HG03571 (cell line): ENCODE measurements around the gene RHOT2.

Source experiments
- ATAC-seq: cut with Tn5 transposase; IDR thresholded peaks from one replicate; pipeline ENCODE4 v1.9.1; 2021; ENCODE audit not compliant: unreplicated experiment

The RHOT2 gene

DNA sequence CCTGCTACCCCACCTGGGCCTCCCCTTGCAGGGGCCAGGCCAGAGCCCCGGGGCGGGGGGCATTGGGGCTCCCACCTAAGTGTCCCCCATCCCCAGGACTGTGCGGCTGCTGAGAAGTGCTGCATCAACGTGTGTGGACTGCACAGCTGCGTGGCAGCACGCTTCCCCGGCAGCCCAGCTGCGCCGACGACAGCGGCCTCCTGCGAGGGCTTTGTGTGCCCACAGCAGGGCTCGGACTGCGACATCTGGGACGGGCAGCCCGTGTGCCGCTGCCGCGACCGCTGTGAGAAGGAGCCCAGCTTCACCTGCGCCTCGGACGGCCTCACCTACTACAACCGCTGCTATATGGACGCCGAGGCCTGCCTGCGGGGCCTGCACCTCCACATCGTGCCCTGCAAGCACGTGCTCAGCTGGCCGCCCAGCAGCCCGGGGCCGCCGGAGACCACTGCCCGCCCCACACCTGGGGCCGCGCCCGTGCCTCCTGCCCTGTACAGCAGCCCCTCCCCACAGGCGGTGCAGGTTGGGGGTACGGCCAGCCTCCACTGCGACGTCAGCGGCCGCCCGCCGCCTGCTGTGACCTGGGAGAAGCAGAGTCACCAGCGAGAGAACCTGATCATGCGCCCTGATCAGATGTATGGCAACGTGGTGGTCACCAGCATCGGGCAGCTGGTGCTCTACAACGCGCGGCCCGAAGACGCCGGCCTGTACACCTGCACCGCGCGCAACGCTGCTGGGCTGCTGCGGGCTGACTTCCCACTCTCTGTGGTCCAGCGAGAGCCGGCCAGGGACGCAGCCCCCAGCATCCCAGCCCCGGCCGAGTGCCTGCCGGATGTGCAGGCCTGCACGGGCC is 35.2 kb upstream of the RHOT2 start:
- ATAC-seq = no peak

DNA sequence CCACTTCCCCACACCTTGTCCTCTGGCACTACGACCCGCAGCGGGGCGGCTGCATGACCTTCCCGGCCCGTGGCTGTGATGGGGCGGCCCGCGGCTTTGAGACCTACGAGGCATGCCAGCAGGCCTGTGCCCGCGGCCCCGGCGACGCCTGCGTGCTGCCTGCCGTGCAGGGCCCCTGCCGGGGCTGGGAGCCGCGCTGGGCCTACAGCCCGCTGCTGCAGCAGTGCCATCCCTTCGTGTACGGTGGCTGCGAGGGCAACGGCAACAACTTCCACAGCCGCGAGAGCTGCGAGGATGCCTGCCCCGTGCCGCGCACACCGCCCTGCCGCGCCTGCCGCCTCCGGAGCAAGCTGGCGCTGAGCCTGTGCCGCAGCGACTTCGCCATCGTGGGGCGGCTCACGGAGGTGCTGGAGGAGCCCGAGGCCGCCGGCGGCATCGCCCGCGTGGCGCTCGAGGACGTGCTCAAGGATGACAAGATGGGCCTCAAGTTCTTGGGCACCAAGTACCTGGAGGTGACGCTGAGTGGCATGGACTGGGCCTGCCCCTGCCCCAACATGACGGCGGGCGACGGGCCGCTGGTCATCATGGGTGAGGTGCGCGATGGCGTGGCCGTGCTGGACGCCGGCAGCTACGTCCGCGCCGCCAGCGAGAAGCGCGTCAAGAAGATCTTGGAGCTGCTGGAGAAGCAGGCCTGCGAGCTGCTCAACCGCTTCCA is 34.4 kb upstream of the RHOT2 start:
- ATAC-seq = no peak

DNA sequence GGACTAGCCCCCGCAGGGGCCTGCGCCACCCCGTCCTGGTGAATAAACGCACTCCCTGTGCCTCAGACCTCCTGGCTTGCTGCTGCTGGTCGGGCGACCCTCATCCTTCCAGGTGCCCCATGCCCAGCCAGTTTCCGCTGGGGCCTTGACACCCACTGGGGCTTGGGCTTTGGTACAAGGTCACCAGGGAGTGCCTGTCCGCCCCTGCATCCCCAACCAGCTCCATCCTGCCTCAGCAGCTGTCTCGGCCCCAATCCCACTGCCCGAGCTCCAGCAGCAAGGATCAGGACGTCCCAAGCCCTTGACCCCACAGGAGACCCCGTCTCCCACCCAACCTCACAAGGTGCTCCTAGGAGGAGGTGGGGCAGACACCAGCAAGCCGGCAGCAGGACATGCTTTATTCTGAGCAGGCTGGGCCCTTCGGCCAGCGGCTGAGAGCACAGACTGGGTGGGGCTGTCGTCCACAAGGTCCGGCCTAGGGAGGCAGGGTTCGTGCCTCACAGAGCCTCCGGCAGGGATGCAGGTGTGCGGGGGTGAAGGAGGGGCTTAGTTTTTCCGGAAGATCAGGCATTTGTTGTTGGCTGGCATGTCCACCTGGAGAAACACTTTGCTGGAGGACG is 33.8 kb upstream of the RHOT2 start:
- ATAC-seq = no peak

DNA sequence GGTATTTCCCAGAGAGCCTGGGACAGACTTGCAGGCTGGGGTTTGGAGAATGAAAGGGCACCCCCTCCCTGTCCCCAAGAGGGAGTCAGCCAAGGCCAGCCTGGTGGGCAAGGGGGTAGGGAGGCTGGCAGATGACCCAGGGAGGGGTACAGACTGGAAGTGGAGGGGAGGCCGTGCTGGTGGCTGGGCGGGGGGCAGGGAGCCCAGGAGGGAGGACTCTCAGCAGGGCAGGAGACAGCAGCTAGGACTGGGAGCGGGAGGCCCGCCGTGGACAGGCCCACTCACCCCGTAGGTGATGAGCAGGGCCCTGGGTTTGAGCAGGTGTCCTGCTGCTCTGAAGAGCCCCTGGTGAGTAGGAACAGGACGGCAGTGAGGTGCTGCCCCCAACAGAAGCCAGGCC is 32.9 kb upstream of the RHOT2 start:
- ATAC-seq = no peak

DNA sequence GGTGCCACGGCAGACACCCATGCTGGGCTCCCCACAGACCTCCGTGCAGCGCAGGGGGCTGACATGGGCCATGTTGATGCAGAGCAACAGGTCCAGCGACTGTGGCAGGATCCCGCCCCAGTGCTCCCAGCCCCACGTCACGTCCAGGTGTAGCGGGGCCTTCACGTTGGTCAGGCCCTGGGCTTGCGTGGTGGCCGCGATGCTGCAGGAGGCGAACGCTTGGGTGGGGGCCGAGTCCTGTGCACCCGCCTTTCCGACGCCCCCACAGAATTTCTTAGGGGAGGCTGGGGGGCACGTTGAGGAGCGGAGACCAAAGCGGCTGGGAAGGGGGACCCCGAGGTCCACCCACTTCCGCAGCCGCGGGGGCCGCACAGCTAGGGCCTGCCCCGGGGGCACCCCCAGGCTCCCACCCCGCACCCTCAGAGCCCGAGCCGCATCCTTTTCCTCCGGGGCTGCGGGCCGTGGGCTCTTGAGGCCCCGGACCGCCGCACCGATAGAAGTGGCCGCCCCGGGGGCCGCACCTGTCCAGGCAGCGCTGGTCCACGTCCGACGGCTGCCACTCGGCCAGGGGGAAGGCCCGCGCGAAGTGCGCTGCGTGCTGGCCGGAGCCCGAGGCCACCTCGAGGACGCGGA is 32.2 kb upstream of the RHOT2 start:
- no peak for ATAC-seq

DNA sequence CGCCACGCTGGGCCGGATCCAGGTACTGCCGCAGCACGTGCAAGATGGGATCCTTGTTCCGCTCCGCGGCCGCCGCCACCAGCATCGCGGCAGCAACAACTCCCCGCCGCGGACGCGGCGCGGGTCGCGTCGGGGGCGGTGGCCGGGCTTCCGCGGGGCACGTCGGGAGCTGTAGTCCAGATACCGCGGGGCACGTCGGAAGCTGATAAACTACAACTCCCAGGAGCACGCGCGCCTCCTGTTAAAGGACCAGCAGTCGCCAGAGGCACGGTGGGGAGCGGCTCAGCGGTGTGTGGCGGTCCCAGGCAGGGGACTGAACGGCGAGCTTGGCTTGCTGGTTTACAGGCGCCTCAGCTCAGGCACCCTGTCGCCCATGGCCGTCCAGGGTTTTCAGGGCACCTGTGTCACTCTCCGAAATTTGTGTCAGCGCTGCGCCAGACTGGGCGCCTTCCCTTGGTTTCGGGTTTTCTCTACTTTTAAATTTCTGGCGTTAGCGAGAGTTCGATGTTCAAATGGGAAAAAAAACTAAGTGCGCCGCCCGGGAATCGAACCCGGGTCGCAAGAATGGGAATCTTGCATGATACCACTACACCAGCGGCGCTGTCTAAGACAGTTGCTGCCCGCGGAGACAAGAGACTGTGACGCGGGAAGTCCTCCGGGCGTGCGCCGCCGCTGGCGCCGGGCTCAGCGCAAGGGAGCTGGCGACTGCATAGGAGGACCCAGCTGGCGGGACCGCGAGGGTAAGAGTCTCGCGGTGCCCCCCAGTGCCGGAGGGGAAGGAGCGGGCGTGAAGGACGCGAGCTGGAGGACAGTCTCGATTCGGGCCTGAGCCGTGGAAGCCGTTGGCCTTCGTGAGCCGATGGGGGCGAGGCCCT is 31.5 kb upstream of the RHOT2 start, which contains the start of gene METTL26:
Gene METTL26 (minus strand): TSS at position 100 of the 875 bp plus-strand sequence. CDS start 15 bp downstream, at position 85.
- peak; percentile 54 for ATAC-seq

DNA sequence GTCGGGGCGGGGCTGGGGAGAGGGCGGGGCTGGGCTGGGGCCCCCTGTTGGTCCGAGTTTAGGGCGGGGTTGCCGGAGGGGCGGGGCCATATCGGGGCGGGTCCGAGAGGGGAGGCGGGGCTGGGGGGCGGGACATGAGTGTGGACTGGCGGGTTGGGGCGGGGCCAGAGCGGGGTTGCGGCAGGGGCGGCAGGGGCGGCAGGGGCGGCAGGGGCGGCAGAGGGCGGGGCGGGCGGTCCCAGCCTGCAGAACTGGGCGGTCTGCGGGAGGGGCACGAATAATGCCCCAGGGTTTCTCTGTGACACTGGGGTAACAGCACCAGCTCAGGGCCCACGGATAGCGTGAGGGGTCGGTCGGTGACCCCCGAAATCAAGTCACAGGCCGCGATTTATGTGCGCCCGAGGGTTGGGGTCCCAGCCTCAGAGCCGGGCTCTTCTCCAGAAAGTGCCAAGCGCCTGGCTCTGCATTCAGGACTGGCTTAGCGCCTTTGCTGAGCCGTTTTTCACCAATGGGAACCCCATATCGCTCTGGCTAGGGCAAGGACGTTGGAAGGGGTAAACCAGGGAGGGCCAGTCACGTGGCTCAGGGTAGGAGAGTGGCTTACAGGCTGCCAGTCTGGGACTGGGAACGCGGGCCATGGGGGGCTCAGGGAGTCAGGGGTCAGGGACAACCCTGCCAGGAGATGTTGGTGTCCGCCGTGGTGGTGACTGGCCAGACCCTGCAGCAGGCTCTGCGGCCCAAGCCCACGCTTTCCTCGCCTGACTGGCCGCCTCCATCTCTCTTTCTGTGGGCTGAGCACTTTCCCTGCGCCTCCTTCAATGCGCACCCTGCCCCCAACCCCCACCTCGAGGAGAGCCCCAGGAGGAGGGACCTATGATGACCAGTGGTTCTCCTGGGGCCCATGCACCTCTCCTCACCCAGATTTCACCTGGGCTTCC is 30.6 kb upstream of the RHOT2 start:
- ATAC-seq = no peak

DNA sequence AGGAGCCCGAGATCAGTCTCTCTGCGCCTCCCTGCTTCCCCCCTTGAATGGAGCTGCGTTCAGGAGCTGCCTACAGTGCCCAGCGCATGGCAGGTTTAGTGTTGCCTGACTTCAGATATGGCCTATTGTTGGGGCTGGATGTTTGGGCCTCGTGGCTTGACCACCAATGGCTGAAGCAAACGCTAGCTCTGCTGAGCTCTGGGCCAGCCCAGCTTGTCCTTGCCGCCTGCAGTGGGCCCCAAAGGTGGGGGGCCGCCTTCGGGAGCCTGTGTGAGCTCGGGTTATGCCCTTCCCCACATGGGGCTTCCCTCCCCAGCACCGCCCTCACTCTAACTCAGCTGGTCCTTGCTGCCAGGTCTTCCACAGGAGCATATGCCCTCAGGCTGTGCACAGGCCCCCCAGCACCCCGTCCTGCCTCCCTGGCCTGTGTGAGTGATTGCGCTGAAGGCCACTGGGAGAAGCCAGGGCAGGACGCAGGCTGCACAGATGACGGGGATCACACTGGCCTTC is 29.8 kb upstream of the RHOT2 start:
- ATAC-seq = no peak

DNA sequence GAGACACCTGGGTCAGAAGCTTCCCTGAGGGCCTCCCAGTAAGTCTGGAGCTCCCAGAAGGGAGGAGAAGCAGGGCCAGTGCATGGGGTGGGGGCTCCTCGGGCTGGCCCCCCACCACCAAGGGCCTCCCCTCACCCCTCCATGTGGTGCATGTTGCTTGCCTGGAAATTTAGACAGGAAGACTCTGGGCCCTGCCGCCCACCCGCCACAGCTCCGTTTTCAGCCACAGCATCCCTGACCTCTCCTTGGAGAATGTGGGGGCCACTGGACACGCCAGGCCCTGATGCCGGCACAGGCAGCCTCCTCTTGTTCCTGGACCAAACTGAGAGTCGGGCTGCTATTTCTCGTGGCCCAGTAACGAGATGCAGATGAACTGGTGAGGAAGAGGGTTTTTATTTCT is 29.1 kb upstream of the RHOT2 start:
- no peak for ATAC-seq

DNA sequence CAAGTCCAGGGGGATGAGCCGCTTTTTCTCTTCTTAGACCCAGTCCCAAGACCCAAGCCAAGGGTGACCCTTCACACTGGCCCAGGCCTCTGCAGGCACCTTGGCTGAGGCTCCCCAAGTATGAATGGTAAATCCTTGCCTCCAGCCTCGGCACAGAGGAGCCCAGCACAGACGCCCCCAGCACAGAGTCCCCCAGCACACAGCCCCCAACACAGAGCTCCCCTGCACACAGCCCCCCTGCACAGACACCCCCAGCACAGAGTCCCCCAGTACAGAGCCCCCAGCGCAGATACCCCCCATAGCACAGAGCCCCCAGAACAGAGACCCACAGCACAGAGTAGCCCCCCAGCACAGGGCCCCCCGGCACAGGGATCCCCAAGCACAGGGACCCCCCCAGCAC is 27.3 kb upstream of the RHOT2 start:
- ATAC-seq = no peak

DNA sequence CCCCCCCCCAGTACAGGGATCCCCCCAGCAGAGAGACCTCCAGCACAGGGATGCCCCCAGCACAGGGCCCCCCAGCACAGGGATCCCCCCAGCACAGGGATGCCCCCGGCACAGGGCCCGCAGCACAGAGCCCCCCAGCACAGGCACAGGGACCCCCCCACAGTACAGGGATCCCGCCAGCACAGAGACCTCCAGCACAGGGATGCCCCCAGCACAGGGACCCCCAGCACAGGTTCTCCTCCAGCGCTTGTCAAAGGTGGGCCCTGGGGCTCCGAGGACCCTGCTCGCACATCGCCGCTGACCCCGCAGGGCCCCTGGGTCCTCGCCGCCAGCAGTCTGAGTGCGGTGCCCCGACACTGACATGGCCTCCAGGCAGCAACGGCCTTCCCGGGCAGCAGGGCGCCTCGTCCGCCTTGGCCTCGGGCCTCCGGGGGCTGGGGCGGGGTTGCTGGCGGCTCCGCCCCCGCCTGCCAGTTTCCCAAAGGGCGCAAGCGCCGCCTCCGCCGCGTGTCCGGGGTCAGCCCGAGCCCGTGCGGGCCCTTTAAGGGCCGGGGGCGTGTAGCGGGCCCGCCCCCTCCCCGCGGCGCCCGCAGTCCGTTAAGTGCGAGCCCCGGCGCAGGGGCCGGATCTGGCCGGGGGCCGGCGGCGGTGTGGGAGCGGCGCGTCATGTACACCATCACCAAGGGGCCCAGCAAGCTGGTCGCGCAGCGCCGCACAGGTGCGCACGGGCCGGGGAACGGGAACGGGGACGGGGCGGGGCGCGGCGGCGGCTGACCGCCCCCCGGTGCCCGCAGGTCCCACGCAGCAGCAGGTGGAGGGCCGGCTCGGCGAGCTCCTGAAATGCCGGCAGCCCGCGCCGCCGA is 26.4 kb upstream of the RHOT2 start, which contains the start of gene MCRIP2:
Gene MCRIP2 (plus strand): TSS at position 503 of the 863 bp plus-strand sequence. CDS start 164 bp downstream, at position 667.
- peak; percentile 41 for ATAC-seq

DNA sequence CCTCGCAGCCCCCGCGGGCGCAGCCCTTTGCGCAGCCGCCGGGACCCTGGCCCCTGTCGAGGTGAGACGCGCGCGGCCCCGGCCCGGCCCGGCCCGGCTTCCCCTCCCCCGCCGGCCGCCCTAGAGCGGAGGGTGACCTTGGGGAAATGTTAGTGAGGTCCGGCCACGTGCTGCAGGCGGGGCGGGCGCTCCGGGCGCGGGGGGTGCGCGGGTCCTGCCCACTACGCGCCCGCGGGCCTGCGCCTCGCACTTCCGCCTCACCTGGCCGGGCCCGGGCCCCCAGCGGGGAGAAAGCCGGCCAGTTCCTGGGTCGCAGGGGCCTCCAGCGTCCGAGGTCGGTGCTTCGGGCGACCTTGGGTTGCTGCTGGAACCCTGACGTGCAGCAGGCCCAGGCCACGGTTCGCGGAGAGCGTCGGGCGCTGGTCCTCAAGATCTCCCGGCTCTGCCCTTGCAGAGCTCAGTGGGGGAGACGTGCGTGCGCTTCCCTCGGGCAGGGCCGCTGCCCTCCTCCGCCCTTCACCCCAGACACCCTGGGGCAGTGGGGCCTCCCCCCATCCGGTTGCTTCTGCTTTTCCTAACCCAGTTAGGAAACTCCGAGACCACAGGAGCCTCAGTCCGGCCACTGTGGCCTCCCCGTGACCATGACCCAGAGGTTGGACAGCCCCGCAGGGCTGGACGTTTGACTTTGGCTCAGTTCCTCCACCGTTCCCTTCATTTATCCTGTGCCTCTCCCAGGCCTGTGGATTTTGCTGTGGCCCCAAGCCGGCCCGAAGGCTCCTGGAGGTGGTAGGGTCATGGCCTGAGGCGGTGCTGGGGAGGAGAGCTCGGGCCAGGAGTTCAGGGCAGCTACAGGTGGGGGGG is 25.5 kb upstream of the RHOT2 start:
- peak; percentile 36 for ATAC-seq

DNA sequence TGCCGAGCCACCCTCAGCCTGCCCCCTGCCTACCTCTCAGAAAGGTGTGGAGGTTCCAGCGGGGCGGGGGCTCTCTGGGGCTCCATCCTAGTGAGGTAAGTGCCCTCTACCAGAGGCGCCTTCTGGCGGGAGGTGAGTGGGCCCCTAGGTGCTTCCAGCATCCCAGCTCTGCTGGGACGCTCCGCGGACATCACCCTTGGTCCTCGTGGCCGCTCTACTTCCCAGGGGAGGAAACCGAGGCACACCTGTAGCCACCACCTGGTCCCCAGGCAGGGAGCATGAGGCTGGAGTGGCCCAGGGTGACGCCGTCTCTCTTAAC is 24.9 kb upstream of the RHOT2 start:
- ATAC-seq = no peak

DNA sequence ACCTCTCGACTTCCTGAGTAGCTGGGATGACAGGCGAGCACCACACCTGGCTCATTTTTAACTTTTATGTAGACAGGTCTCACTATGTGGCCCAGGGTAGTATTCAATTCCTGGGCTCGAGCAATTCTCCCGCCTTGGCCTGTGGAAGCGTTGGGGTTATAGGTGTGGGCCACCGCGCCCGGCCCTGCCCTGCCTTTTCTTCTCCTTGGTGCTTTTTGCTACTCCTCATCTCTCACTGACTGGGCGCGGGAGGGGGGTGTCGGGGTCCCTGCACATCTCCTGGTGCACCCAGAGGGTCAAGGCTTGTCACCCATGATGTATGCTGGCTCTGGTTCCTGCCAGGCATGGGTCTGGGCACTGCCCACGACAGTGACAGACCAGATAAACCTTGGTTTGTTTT is 23.4 kb upstream of the RHOT2 start:
- ATAC-seq = no peak

DNA sequence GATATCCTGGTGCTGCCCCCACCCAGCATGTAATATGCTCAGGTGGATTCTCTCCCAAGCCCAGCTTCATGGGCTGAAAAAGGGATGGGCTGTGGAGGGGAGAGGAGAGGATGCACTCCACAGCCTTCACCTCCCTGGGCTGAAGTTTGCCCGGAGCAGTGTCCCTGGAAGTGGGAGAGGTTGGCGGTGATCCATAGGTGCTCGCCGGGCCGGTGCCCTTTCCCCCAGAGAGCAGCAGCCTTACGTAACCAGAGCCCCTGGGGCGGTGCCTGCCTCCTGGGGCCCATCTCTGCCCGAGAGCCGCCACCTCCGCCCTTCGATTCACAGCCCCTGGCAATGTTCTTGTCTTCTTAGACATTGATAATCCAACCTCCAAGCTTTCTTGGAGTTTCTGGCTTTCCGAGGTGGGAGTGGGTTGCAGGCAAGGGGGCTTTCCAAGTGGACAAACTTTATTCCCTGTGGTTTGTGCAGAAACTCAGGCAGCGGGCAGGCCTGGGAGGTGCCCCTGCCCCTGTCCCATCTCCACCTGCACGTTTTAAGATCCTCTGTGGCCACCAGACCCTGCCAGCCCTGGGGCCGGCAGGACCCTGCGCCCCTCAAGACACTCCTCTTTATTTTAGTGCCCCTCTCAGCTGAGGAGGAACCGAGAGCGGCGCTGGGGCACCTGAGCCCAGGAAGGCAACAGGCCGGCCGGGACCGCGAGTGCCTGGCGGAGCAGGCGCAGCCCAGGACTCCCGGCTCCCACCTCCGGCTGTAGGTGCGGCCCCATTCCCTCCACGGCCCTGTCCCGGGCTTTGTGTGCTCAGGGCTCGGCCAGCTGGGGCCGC is 21.9 kb upstream of the RHOT2 start:
- ATAC-seq = no peak

DNA sequence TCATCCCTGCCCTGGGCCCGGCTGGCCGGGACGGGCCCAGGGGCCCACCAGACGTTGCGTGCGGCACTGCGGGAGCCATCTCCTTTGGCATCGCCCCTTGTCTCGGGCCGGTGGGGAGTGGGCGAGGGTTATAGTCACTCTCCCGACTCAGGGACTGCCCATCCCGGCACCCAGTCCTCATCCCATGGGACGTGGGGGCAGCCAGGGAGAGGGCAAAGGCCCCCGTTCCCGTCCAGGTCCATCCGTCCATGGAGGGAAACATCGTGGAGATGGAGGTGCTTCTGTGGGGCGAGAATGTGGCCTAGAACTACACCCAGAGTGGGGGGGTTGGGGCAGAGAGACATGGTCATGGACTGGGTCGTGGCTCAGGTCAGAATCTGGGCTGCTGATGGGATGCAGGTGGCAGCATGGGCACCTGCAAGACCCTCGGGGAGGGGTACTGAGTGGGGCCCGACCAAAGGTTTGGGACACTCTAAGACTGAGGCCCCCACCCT is 21.2 kb upstream of the RHOT2 start:
- ATAC-seq = no peak
